Measurements from ENCODE around the gene SMARCD3. TPM values are rescaled to one million over a fixed set of nuclear protein-coding genes. Genes with fewer than 3 reads are reported as not detected.

Gene SMARCD3
- total RNA-seq, 4 donors from 2014 or later: 23.6 to 45.1 (median 39.8) TPM

GRCh38 chr7:151244196-151244840, 4.2 kb downstream of the SMARCD3 start:
- H3K27me3 ChIP-seq: peaks cover 12% of the 10 kb centered on the region
- TF ChIP-seq, protein P1, sequence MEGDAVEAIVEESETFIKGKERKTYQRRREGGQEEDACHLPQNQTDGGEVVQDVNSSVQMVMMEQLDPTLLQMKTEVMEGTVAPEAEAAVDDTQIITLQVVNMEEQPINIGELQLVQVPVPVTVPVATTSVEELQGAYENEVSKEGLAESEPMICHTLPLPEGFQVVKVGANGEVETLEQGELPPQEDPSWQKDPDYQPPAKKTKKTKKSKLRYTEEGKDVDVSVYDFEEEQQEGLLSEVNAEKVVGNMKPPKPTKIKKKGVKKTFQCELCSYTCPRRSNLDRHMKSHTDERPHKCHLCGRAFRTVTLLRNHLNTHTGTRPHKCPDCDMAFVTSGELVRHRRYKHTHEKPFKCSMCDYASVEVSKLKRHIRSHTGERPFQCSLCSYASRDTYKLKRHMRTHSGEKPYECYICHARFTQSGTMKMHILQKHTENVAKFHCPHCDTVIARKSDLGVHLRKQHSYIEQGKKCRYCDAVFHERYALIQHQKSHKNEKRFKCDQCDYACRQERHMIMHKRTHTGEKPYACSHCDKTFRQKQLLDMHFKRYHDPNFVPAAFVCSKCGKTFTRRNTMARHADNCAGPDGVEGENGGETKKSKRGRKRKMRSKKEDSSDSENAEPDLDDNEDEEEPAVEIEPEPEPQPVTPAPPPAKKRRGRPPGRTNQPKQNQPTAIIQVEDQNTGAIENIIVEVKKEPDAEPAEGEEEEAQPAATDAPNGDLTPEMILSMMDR (IDR thresholded peaks at IDR 0.05): peak in 3 of 4 experiments; percentile 64 to 87 (median 66)
- no peak for TF ChIP-seq EP300 (IDR thresholded peaks at IDR 0.05)
- TF ChIP-seq POLR2A (IDR thresholded peaks at IDR 0.05): no peak
- H3K9me3 ChIP-seq: no peaks in the 10 kb centered on the region
- no peak overlapping the region for H3K4me3 ChIP-seq
- ATAC-seq: no peak
- H3K36me3 ChIP-seq: peaks cover 0 to 34% of the 10 kb centered on the region in 2 donors
- peak overlapping the region in 2 of 4 donors; percentile 19 to 41 for H3K27ac ChIP-seq
- WGBS, 2 donors (ENCODE audit: low coverage in 1 of 2): 10 to 13% methylated on average over 7 of the region's 10 CpGs
- H3K4me1 ChIP-seq: peaks cover 0 to 65% (median 32%) of the 10 kb centered on the region in 3 donors

- 38 to 67% methylated on average over 4 to 17 of the region's 17 CpGs for WGBS, 2 donors (ENCODE audit: low coverage in 1 of 2)
- Histone ChIP-seq H3K36me3 (peaks cover 0 to 41% of the 10 kb centered on the region in 2 donors), H3K9me3 (no peaks in the 10 kb centered on the region), H3K4me3 (peak overlapping the region in 1 of 2 donors; percentile 29), H3K4me1 (peaks cover 0 to 59% (median 32%) of the 10 kb centered on the region in 3 donors), H3K27me3 (peaks cover 12% of the 10 kb centered on the region), H3K27ac (peak overlapping the region in 3 of 4 donors; percentile 12 to 41 (median 19))
- ATAC-seq: no peak
- TF ChIP-seq POLR2AphosphoS5 (IDR thresholded peaks at IDR 0.05): no peak
- no peak for TF ChIP-seq POLR2A (IDR thresholded peaks at IDR 0.05)
- TF ChIP-seq, protein P1 (IDR thresholded peaks at IDR 0.05): no peak
- no peak for TF ChIP-seq EP300 (IDR thresholded peaks at IDR 0.05)
Observed at GRCh38 chr7:151243408-151244195, 4.9 kb downstream of the SMARCD3 start.

- 41% methylated on average over 2 of the region's 2 CpGs; no CpG with 5 or more reads in 1 of the 2 donors for WGBS, 2 donors (ENCODE audit: low coverage in 1 of 2)
- H3K36me3 ChIP-seq: peaks cover 0 to 47% of the 10 kb centered on the region in 2 donors
- H3K27me3 ChIP-seq: peaks cover 12% of the 10 kb centered on the region
- peak overlapping the region in 1 of 2 donors; percentile 29 for H3K4me3 ChIP-seq
- H3K4me1 ChIP-seq: peaks cover 0 to 55% (median 32%) of the 10 kb centered on the region in 3 donors
- H3K9me3 ChIP-seq: no peaks in the 10 kb centered on the region
- ATAC-seq: no peak
- peak overlapping the region in 3 of 4 donors; percentile 12 to 41 (median 19) for H3K27ac ChIP-seq
- TF ChIP-seq, protein P1 (IDR thresholded peaks at IDR 0.05): no peak
- no peak for TF ChIP-seq POLR2AphosphoS5 (IDR thresholded peaks at IDR 0.05)
- TF ChIP-seq EP300 (IDR thresholded peaks at IDR 0.05): no peak
- TF ChIP-seq POLR2A (IDR thresholded peaks at IDR 0.05): no peak
Observed at GRCh38 chr7:151243045-151243349, 5.5 kb downstream of the SMARCD3 start.

DNA sequence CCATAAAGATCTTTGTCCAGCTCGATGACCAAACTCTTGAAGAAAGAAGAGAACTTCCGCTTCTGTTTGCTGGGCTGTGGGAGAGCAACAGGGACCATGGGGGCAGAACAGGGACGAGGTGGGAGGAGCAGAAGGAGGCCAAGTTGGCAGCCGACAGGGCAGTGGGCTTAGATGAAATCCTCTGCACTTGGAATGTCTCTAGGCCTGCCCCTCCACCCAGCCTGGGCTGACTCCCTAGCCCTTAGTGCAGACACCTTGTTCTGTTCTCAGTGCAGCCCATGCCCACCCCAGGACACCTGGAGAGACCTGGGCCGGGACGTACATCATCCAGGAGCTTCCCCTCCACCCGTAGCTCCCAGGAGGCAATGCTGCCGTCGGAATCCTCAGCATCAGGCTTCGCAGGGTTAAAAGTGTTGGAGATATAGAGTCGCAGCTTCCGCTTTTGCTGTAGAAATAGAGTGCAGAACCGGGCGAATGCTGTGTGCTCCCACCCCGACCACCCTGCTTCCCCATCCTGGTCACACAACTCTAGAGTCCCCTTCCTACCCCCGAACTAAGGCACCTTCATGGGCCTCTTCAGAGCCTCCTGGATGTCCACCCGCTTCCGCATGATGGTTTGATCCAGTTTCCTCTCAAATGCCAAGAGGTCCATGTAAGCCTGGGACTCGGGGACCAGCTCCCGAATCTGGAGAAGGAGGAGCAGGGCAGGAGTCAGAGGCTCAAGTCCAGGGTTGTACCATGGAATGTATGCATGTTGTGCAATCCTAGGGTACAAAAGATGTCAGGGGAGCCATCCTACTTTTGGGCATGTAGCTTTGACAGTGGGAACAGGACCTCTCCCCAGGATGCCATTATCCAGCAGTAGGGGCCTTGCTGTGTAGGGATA, 6.1 kb downstream of the SMARCD3 start:
- no peaks in the 10 kb centered on the region for H3K9me3 ChIP-seq
- peaks cover 0 to 53% of the 10 kb centered on the region in 2 donors for H3K36me3 ChIP-seq
- H3K4me1 ChIP-seq: peaks cover 0 to 49% (median 27%) of the 10 kb centered on the region in 3 donors
- no peak overlapping the region for H3K4me3 ChIP-seq
- H3K27ac ChIP-seq: peak overlapping the region in 2 of 4 donors; percentile 12 to 41
- 53 to 100% methylated on average over 1 to 10 of the region's 20 CpGs for WGBS, 2 donors (ENCODE audit: low coverage in 1 of 2)
- TF ChIP-seq POLR2A (IDR thresholded peaks at IDR 0.05): no peak
- TF ChIP-seq, protein P1 (IDR thresholded peaks at IDR 0.05): no peak
- TF ChIP-seq EP300 (IDR thresholded peaks at IDR 0.05): no peak
- no peak for TF ChIP-seq POLR2AphosphoS5 (IDR thresholded peaks at IDR 0.05)
- peaks cover 12% of the 10 kb centered on the region for H3K27me3 ChIP-seq
- ATAC-seq: no peak

All from gastroesophageal sphincter (tissue), 4 donors.